Activated effector memory CD4-positive, alpha-beta T cell treated with Interleukin-2 at 50 U/mL for 16 hours (primary cell): Measurements from ENCODE around the gene NADK.

Experiments used
- DNase-seq: peaks from one replicate; pipeline ENCODE4 v3.0.0-alpha.2; 2020

NADK gene

DNA sequence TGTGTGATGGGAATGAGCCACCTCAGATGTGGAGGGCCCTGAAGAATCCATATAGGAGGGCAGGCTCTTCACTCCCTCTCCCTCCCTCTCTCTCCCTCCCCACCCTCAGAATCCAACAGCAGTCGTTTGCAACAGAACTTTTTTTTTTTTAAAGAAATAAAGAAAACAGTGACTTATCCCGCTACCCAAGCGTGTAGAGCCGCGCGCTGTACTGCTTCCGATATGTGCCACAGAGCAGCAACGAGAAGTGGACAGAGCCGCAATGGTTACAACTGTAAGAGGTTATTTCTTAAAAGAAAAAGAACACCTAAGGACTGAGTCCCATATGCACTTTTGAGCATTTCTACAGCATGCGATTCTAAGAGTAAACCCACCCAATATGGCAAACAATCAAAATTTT, 7.4 kb upstream of the NADK start:
- DNase-seq: no peak

DNA sequence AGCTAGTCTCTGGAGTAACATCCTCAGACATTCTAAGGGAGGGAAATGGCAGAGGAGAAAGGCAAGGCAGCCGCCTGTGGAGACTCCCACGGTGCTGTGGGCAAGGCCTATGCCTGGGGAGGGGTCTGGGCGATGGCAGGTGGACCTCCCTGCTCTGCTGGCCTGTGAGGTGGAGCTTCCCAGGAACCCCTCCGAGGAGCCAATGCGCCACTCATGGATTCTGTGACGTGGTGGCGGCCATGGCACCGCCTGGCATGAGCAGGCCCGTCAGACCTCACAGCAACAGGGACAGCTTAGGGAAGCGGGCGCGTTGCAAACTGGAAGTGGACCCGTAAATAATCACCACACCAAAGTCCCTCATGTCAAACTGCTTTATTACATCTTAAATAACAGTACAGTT, 6.7 kb upstream of the NADK start:
- no peak for DNase-seq

DNA sequence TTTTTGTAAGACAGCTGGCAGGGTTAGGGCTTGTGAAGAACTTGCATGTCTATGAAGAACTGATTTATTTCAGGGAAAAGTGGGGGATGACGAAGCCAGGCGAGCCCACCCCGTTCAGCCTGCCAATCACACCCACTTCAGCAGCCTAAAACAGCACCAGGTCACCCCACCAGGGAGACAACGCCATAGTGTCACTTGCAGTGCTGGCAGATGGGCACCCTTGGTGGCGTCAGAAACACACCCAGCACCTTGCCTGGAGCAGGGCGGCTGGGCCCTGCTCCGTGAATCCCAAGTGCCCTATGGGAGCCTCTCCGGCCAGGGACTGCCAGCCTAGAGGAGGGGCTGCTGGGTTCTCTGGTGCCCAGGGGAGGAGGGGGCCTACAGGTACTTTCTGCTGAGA, 5.0 kb upstream of the NADK start:
- DNase-seq: no peak

DNA sequence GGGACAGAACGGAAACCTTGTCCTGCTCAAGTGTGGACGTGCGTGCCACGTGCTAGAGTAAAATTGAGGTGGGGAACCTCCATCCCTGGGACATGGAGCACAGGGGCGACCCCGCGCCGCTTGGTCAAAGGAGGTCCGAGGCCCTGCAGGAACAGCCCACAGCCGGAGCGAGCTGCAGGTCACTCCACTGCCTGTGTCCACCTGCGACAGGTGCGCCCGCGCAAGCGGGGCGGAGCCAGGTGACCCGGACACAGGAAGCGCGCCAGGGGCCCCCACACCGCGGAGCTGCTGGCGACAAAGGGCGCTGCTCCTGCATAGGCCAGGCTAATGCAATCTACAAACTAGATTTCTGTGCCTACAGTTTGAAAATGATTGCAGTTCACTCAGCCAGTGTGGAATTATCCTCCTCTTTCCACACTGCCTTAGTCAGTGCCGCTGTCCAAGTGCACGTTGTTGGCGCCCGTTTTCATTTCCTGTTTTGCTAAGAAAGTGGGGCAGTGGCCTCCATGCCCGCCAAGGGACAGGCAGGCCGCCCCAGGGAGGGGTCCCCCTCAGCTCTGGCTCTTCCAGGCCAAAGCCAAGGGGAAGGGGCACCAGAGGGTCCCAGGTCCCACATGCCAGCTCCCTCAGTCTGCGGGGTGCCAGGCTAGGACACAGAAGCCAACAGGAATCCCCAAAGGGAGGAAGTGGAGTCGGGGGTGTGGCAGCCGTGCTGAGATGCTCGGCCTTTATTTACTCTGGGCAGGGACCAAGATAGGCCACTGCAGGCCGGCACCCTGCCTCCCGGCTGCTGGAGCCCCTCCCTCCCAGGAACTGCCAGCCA, 4.3 kb upstream of the NADK start:
- peak; percentile 14 for DNase-seq

DNA sequence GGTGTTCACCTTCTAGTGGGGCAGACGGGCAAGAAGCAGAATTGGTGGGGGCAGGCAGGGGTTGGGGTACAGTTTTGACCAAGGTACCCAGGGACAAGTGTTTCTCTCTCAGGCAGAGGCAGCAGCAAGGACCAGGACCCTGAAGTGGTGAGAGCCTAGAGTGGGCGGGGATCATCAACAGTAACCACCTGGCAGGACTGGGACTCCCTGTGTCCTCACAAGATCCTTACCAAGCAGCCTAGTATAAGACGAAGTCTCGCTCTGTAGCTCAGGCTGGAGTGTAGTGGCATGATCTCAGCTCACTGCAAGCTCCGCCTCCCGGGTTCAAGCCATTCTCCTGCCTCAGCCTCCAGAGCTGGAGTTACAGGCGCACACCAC, 3.2 kb upstream of the NADK start:
- DNase-seq: no peak

DNA sequence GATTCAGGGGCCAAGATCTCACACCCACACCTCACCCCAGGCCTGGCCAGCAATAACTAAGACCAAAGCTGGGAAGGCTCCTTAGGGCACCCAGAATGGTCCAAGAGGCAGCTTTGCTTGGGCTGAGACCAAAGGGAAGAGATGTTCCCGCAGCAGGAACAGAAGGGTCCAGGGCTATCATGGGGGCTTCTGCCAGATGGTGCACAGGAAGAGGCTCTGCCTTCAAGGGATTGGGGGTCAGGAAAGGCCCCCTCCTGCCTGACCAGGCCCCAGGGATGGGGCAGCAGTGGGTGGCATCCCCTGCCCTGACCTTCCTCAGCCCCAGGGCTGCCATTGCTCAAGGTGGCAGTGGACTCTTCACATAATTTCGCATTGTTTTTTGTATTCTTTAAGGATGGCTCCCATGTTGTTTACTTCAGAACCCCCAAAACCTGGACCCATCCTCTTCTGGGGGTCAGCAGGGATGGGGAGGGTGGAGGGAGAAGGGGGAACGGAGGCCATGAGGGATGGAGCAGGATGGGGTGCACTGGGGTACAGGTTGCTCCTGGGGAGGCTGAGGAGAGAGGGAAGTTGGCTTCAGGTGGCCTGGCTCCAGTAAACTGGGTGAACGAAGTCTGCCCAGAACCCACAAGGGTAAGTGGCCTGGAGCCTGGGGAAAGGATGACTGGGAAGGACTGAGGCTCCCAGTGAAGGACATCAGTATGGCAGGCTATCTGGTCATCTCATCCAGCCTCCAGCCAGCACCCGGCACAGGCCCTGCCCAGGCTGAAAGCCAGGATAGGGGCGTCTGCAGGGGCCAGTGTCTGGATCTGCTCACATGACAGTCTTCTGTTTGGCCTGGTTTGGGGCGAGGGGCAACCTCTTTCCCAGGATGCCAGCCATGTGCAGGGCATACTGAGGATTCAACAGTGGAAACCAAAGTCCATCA, 2.6 kb upstream of the NADK start:
- DNase-seq: no peak

DNA sequence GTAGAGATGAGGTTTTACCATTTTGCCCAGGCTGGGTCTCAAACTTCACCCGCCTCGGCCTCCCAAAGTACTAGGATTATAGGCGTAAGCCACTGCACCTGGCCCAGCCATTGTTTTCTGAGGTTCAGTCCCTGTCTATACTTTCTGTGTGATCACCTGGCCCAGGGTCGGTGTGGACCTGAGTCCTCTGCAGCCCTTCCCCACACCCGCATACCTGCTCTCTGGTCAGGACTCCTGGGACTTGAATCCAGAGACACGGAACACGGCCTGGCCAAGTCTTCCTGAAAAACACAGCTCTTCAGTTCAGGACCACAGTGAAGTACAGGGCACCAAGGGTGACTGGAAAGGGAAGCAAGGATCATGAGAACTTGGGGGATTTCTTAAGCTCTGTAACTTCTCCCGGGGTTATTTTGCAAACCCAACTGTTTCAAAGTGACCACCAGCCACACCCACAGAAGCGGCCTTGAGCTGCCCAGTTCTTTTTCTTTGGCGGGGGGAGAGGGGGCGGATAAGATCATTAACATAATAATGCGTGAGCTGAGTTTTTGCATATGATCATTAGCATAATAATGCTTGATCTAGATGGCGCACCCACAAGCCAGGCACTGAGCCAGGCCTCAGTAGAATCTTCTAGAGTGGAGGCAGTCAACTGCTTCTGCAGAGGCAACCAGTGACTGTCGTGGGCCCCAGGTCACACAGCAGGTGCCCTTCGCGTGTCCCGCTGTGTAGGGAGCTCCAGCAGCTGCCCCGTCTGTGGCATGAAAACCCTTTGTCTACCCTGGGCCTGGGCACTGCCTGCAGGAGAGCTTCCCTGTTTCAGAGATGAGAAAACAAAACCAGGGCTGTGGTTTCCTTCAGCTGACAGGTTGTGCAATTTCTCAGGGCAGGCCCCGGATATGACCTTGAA, 1.7 kb upstream of the NADK start:
- peak; percentile 50 for DNase-seq

DNA sequence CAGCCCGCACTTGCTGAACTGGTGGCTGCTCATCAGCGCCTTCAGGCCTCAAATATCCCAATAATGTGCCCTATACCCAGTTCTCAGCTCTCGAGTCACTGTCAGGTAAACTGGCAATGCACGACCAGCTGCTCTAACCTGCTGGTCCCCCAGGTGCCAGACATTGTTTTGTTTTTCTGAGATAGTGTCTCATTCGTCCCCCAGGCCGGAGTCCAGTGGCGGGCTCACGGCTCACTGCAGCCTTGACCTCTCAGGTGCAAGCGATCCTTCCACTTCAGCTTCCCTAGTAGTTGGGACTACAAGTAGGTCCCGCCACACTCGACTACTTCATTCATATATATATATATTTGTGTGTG, 1.0 kb upstream of the NADK start:
- DNase-seq: no peak

DNA sequence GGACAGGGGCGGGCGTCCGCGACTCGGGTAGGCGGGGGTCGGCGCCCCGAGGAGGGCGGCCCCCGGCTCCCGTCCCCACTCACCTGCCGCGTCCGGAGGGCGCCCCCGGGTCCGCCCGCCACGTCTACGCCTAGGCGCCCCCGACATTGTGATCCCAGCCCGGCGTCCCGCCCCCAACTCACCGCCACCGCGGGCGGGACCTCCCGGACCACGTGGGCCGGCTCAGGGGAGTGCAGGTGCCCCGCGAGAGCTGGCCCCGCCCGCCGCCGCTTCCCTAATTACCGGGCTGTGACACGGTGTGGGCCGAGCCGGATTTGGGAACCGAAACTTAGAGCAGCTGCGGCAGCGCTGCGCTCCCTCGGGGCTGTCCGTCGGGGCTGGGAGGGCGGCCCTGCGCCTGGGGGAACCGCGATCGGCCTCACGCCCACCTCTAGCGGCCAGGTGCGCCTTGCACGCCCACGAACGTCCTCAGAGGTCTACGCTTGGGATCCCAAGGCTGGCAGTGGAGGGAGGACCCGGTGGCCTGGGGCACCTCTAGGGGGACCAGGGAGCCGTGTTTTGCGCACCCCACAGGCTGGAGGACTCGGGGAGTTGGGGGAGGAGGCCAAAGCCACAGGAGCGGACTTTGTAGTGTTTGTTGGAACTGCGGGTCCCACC, 521 bp upstream of the NADK start:
- peak; percentile 66 for DNase-seq

DNA sequence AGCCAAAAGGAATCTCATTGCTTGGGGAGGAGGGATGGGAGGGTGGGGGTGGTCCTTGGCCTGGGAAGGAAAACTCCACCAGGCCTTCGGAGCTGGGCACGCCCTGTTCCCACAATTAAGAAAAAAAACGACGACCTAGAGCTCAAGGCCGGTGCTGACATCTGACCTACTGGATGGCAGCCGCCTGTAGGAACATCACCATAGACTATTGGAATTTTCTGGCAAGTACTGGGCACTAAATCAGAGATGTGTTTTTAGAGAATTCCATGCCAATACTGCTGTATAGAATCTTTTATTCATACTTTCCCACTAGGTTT, 729 bp downstream of the NADK start:
- no peak for DNase-seq

DNA sequence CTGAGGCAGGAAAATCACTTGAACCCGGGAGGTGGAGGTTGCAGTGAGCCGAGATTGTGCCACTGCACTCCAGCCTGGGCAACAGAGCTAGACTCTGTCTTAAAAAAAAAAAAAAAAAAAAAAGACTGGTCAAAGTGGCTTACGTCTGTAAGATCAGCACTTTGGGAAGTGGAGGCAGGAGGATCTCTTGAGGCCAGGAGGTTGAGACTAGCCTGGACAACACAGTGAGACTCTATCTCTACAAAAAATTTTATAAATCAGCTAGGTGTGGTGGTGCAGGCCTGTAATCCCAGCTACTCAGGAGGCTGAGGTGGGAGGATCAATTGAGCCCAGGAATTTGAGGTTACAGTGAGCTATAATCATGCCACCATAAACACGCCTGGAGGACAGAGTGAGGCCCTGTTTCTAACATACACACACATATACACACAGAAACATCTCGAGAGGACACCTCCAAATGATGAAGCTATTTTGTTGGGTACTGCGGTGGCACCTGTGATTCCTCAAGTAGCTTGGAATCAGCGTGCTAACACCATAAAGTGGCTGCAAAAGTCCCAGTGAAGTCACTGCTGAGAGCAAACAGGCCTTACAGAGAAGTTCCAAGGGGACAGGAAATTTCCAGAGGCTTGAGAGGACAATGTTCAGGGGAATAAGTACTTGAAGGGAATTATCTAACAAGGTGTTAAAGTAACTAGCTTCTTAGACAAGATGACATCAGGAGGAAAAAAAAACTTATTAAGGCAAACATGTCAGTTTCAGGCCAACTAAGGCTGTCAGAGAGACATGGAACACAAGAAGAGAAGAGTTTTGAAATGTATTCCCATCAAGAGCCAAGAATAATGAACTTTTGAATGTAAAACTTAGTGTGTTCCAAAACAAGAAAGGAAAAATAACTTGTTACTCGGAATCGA, 1.3 kb downstream of the NADK start:
- DNase-seq: no peak

DNA sequence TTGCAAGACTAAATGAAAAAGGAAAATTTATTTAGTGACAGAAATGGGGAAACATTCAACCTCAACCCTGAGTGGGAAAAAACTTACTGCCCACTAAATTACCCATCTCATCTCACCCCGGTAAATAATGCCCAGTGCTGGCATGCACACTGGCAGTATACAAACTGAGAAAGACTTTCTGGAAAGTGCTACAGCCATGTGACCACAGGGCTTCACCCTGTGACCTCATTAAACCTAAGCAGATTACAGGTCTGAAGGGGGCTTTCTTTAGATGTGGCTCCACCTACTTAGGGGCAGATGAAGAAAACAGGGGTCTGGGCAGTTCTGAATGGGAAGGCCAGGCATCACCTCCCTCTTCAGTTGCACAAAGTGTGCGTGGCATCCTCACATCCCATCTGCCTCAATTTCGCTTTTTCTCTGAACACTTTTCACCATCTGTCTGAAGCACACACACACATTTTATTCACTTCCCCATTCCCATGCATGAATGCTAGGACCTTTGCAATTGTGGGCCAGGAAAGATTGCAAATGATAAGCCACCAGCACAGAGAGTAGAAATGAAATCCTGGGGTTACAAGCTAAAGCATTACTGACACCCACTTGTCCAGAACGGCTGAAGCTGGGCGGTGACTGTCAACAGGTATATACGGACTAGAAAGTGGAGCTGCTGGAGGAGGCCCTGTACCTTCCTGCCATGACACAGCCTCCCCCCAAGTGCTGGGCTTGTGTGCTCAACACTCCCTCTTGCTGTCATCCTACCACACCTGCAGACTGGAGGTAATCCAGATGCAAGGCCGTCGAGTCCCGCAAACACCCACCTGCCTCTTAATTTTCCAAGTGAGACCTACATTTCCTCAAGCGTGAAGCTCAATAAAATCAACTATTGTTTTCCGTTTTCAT, 2.7 kb downstream of the NADK start:
- DNase-seq: no peak

DNA sequence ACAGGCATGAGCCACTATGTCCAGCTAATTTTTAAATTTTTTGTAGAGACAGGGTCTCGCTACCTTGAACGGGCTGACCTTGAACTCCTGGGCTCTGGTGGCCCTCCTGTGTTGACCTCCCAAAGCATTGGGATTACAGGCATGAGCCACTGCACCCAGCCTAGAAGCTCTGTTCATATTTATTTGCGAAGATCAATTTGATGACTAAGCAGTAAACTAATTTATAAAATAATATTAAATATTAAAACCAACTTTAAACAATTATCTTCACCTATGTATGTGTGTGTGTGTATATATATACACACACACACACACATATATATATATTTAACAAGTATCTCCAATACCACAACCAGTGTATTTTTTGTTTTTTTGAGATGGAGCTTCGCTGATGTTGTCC, 4.4 kb downstream of the NADK start:
- no peak for DNase-seq

DNA sequence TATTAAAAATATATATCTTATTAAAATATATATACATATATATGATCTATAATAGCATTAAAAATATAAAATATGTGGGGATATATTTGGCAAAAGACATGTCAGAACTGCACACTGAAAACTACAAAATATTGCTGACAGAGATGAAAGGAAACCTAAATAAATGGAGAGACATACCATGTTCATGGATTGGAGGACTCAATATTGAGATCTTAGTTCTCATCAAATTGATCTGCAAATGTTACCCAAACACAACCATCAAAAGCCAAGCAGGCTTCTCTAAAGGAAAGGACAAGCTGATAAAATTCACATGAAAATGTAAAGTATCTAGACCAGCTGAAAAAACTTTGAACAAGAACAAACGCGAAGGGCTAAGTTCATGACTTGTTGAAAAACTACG, 7.2 kb downstream of the NADK start:
- no peak for DNase-seq

DNA sequence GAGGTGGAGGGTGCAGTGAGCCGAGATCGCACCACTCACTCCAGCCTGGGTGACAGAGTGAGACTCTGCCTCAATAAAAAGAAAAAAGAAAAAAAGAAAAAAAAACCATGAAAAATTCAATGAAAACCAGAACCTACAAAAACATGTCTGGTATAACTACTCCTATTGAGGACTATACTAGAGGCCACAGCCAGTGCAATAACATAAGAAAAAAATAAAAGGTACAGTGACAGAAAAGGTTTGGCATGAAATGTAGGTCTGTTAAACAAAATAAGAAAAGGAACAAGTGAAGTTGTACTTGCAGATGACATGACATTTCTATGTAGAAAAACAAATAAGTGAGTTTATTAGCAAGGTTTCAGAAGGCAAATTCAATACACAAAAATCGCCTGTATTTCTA, 8.2 kb downstream of the NADK start:
- no peak for DNase-seq

DNA sequence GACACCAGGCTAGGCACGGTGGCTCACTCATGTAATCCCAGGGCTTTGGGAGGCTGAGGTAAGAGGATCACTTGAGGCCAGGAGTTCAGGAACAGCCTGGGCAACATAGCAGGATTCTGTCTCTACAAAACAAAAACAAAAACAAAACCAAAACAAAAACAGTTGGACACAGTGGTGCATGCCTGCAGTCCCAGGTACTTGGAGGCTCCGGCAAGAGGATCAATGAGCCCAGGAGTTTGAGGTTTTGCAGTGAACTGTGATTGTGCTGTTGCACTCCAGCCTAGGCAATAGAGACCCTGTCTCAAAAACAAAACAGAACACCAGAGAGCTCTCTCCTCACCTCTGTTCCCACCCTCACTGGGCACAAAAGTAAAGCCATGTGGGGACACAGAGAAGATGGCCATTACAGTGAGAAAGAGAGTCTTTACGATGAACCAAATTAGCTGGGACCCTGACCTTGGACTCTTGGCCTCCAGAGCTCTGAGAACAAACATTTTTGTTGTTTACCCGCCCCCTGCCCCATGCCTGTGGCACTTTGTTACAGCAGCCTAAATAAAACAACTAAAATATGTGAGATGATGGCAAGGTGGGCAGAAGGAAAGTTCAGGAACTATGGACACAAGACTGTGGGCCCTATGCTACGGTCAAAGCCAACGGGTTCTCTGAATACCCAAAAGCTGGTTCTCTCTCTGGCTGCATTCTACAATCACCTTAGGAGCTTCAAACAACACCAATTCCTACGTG, 9.8 kb downstream of the NADK start:
- no peak for DNase-seq

DNA sequence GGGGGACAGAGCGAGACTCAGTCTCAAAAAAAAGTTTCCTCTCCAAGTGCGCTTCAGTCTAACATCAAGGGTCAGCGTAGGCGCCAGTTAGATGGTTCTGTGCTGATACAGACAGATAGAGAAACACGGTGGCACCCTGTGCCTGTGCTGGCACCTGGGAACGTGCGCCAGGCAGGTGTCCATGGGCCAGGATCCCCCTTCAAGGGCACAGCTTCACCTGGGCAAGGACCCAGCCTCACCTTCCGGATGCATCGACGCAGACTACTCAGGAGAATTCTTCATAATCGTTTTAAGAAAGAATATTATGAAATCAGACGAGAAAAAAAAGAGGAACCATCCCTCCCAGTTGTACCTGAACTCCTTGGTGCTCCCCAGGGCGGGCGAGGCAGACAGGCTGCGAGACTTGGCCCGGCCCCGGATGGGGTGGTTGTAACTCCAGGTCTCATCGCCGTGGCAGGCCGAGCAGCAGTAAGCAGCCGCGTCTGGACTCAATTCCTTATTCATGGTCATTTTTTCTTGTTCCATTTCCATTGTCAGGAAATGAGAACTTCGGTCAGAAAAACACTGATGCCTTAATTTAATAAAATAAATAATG, 13.3 kb downstream of the NADK start:
- no peak for DNase-seq

DNA sequence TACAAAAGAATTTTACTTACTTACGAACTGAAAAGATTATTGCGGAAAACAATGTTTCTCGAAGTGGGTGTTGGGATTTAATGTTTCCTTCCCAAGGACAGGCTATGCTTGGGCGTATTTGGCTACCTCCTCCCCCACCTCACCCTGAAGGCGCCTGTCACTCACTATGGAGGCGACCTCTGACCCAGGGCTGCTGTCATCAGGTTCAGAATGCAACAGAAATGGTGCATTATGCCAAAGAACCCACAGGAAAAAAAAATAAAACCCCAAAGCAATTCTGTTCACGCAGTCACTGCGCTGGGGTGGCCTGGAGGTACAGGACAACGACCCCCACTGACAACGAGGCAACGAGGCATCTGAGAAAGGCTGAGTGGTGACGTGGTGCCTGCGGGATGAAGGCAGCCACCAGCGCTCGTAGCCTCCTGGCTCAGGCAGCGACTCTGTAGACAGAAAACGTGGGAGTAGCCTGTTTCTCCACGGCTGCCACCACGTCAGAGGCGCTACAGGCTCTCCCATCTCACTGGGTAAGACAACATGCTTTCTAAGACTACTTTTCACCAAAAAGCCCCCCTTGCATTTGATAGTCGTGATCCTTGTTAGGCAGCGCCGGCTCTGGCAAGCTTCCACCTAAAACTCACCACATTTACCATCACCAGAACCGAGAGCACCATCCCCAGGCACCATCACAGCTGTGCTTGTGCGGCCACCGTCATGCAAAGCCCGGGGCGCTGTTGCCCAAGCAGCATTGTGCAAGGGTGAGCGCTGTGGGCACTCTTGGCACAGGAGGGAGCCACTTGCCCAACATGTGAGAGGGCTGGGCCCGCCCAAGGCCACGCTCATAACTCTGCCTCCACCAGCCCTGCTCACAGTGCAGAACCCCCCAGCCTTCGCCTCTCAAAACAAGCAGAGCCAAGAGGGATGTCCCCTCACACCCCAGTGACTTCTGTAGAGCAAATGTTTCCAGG, 14.3 kb downstream of the NADK start:
- no peak for DNase-seq
